Progenitor cell of endocrine pancreas (in vitro differentiated cells): ENCODE data around the gene PDHX. TPM values are rescaled to one million over a fixed set of nuclear protein-coding genes. Genes with fewer than 3 reads are reported as not detected.

ENCODE experiments used
- DNase-seq: peaks from one replicate; pipeline ENCODE4 v3.0.0; 2021; ENCODE audit warnings: low spot score; ENCODE audit not compliant: unreplicated experiment
- H3K27ac Mint-ChIP-seq: 2 replicates; pipeline ENCODE4 v1.8.0; 2021; ENCODE audit warnings: mild to moderate bottlenecking, moderate library complexity, mixed read lengths
- H3K27me3 Mint-ChIP-seq: 2 replicates; pipeline ENCODE4 v1.8.0; 2021; ENCODE audit warnings: mixed read lengths
- H3K36me3 Mint-ChIP-seq: 2 replicates; pipeline ENCODE4 v1.8.0; 2022; ENCODE audit warnings: mixed read lengths; ENCODE audit not compliant: insufficient read depth
- H3K4me1 Mint-ChIP-seq: 2 replicates; pipeline ENCODE4 v1.8.0; 2021; ENCODE audit warnings: low read depth, mixed read lengths
- H3K4me3 Mint-ChIP-seq: 2 replicates; pipeline ENCODE4 v1.8.0; 2021; ENCODE audit warnings: low read depth, mild to moderate bottlenecking, moderate library complexity, mixed read lengths
- H3K9me3 Mint-ChIP-seq: 2 replicates; pipeline ENCODE4 v1.8.0; 2021; ENCODE audit warnings: low read depth, mixed read lengths
- long read RNA-seq: library from polyadenylated mRNA; unstranded; transcript quantifications from one replicate; pipeline ENCODE4 v2.0.0, GENCODE V29; 2020
- total RNA-seq: library from RNA; stranded (reverse); gene quantifications from 2 replicates; pipeline ENCODE4 v1.2.1, GENCODE V29; 2021
- TF ChIP-seq, protein P1 (sequence below): fragments of 200-600 bp; sonication (generic); IDR thresholded peaks from one replicate; pipeline ENCODE4 v1.5.0; 2021; ENCODE audit warnings: antibody characterized with exemption, mild to moderate bottlenecking; ENCODE audit not compliant: unreplicated experiment

Gene PDHX
- total RNA-seq, result 39.9 and 42.4 TPM in 2 replicates
- long read RNA-seq, transcript PDHX-201 (11 exons, 2,389 nt), result major isoform, 213 of 243 reads
- long read RNA-seq, partial matches to known transcripts, result 14 of 243 reads
- long read RNA-seq, other reads (novel, unspliced or antisense), result 15 of 243 reads

DNA sequence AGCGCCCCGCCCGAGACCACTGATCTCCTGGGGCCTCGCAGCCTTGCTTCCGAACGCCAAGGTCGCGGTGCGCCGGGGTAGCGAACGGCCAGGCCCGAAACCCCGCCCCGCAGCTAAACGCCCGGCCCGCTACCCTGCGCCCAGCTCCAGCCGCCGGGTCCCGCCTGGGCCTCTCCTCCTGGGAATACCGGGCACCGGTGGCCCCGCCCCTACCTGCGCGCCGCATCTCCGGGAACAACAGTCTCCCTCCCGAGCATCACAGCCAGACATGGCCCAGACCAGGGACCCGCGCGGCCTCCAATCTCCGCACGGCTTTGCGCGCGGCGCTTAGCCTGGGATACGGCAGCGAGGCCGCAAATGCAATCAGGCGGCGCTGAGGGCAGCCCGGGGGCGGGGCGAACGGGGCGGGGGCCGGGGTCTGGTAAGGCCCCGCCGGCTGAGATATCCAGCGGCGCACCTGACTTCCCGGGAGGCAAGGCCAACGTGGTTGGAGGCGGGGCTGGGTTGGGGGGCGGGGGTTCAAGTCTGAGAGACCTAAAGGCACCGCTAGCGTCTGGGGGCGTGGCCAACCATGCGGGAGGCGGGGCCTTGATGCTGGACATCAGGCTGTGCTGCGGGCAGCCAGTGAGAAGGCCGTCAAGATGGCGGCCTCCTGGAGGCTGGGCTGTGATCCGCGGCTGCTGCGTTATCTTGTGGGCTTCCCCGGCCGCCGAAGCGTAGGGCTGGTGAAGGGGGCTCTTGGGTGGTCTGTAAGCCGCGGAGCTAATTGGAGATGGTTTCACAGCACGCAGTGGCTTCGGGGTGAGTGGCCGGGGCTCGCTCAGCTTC lies at the start of gene PDHX, which contains the start of gene APIP:
Gene PDHX, plus strand, starts transcription at position 604 of the 828 bp plus-strand sequence. Its CDS starts 38 bp downstream, at position 642.
Gene APIP, minus strand, starts transcription at position 365 of the 828 bp plus-strand sequence. Its CDS starts 95 bp downstream, at position 270.
- Mint-ChIP-seq H3K27ac (peak within 1 kb of the TSS; percentile 99), H3K4me1 (peaks cover 21% of the 10 kb centered on the region), H3K9me3 (peaks cover 6% of the 10 kb centered on the region), H3K27me3 (no peaks in the 10 kb centered on the region), H3K36me3 (peaks cover 16% of the 10 kb centered on the region), H3K4me3 (peak within 1 kb of the TSS; percentile 99)
- DNase-seq, result peak; percentile 99
- TF ChIP-seq, protein P1, sequence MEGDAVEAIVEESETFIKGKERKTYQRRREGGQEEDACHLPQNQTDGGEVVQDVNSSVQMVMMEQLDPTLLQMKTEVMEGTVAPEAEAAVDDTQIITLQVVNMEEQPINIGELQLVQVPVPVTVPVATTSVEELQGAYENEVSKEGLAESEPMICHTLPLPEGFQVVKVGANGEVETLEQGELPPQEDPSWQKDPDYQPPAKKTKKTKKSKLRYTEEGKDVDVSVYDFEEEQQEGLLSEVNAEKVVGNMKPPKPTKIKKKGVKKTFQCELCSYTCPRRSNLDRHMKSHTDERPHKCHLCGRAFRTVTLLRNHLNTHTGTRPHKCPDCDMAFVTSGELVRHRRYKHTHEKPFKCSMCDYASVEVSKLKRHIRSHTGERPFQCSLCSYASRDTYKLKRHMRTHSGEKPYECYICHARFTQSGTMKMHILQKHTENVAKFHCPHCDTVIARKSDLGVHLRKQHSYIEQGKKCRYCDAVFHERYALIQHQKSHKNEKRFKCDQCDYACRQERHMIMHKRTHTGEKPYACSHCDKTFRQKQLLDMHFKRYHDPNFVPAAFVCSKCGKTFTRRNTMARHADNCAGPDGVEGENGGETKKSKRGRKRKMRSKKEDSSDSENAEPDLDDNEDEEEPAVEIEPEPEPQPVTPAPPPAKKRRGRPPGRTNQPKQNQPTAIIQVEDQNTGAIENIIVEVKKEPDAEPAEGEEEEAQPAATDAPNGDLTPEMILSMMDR, result no peak

DNA sequence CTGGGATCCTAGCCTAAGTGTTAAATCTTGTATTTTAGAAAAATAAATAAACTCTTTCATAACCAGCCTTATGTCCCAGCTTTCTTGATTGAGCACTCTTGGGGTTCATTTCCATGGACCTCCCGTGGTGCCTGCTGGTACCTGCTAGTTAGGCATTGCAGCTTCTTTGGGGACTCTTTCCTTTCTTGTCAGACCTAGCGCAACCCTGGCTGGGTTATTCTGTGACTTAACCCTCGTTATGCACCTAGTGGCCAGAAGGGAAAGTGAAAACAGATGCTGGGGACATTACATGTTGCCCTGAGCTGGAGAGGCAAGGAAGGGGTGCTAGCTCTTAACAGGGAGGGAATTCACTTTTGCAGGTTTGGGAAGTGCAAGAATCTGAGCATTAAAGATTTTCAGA lies 47.0 kb upstream of the PDHX start:
- DNase-seq, result no peak
- Mint-ChIP-seq H3K4me1 (peaks cover 7% of the 10 kb centered on the region), H3K36me3 (peaks cover 17% of the 10 kb centered on the region), H3K27ac (no peak overlapping the region), H3K4me3 (no peak overlapping the region), H3K9me3 (peaks cover 3% of the 10 kb centered on the region), H3K27me3 (no peaks in the 10 kb centered on the region)
- TF ChIP-seq, protein P1, result peak; percentile 32

DNA sequence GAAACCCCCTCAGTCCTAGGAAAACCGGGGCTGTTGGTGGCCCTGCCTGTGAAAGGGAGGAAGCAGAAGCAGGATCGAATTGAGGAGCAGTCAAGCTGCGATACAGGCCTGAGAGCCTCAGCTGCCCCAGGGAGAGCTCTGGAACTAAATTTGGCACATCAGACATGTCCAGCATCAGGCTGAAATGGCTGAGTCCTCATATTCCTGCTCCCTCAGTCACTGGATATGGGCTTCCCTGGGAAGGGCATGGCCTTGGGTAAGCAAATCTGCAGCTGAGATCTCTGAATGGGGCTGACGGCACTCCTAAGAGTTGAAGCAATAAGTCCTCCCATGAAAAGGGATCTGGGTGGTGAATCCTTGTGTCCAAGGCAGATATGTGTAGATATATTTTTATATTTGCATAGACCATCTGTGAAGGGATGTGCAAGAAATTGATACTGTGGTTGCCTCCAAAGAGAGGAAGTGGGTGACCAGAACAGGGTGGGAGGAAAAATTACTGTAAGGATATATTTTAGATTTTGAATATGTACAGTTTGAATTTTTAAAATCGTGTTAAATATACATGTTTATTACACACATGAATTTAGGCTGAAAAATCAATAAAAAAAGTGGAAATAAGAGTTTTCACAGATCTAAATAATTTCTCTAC lies 45.7 kb upstream of the PDHX start:
- DNase-seq, result no peak
- TF ChIP-seq, protein P1, result no peak
- H3K27me3 Mint-ChIP-seq, result no peaks in the 10 kb centered on the region
- peaks cover 11% of the 10 kb centered on the region for H3K9me3 Mint-ChIP-seq
- H3K4me1 Mint-ChIP-seq, result peaks cover 7% of the 10 kb centered on the region
- H3K36me3 Mint-ChIP-seq, result peaks cover 28% of the 10 kb centered on the region
- no peak overlapping the region for H3K27ac Mint-ChIP-seq
- H3K4me3 Mint-ChIP-seq, result no peak overlapping the region

DNA sequence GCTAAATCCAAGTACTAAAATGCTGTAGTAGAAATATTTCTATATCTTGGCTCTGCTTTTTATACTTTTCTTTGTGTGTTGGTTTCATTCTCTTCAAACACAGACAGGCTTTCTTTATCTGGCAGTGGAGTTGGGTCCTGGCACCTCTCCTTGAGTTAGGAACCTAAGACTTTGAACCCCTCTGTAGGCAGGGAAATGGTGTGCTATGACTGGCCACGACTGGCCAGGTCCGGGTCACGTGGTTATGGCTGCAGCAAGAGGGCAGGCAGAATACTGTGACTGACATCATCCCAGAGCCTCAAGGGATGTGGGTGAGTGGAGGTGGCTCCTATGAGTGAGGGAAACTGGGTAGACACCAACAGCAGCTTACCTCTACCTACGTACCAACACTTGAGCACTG lies 42.2 kb upstream of the PDHX start:
- Mint-ChIP-seq H3K36me3 (peaks cover 28% of the 10 kb centered on the region), H3K27ac (no peak overlapping the region), H3K9me3 (peaks cover 11% of the 10 kb centered on the region), H3K4me3 (no peak overlapping the region), H3K27me3 (no peaks in the 10 kb centered on the region), H3K4me1 (peaks cover 2% of the 10 kb centered on the region)
- TF ChIP-seq, protein P1, result no peak
- no peak for DNase-seq

DNA sequence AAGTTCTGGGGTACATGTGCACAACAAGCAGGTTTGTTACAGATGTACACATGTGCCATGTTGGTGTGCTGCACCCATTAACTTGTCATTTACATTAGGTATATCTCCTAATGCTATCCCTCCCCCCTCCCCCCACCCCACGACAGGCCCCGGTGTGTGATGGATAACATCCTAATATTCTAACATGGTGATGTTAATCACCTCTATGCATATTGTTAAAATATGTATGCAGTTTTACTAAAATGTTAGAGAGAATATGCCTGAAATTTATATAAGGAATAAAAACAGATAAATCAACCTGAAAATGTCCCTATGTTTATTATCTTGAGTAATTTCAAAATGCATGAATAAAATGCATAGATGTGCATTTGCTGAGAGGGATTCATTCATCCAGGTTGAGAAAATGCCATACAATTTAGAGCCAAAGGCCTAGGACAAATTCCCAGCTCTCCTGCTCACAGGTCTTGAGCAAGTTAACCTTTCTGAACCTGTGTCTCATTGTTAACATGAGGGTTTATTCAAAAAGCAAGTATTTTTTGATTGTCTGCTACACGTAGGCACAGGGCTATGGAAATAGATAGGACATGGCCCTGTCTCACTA lies 38.9 kb upstream of the PDHX start:
- H3K4me3 Mint-ChIP-seq, result no peak overlapping the region
- H3K9me3 Mint-ChIP-seq, result peaks cover 14% of the 10 kb centered on the region
- peaks cover 35% of the 10 kb centered on the region for H3K36me3 Mint-ChIP-seq
- H3K4me1 Mint-ChIP-seq, result no peaks in the 10 kb centered on the region
- no peak overlapping the region for H3K27ac Mint-ChIP-seq
- H3K27me3 Mint-ChIP-seq, result no peaks in the 10 kb centered on the region
- TF ChIP-seq, protein P1, result no peak
- no peak for DNase-seq
